SK-N-MC (cell line): Measurements from ENCODE around the gene TAF11.

Experiments
- EZH2 ChIP-seq: fragments of 200-600 bp; sonication (generic); IDR thresholded peaks from one replicate; pipeline ENCODE4 v1.6.1; 2017; ENCODE audit warnings: antibody characterized with exemption
- POLR2AphosphoS5 ChIP-seq: IDR thresholded peaks from 2 replicates; pipeline ENCODE4 v1.6.1; 2012; ENCODE audit warnings: mild to moderate bottlenecking, low read depth, low read length, borderline replicate concordance

- TF ChIP-seq EZH2 = no peak
- TF ChIP-seq POLR2AphosphoS5 = no peak
Observed at GRCh38 chr6:34876472-34876871, 11.4 kb downstream of the TAF11 start.
